HG03108 (cell line): ENCODE results near the gene GSTA1.
"Not testable (repeated sequence)": the region's sequence is repeated elsewhere in the genome, so short reads cannot be mapped to it uniquely, and the experiment has no call there.

ENCODE experiments used
- ATAC-seq: cut with Tn5 transposase; IDR thresholded peaks from one replicate; pipeline ENCODE4 v1.9.1; 2021; ENCODE audit warnings: moderate library complexity; ENCODE audit not compliant: unreplicated experiment

Gene GSTA1

GRCh38 chr6:52809777-52810176, 6.2 kb upstream of the GSTA1 start:
- not testable (repeated sequence) for ATAC-seq

- ATAC-seq = no peak
Measured at GRCh38 chr6:52808660-52809059, 5.0 kb upstream of the GSTA1 start.

GRCh38 chr6:52802806-52803205, 810 bp downstream of the GSTA1 start:
- ATAC-seq = no peak

GRCh38 chr6:52801188-52801841, 2.3 kb downstream of the GSTA1 start:
- ATAC-seq = no peak

- ATAC-seq = not testable (repeated sequence)
Measured at GRCh38 chr6:52799272-52799671, 4.3 kb downstream of the GSTA1 start.

GRCh38 chr6:52794366-52794765, 9.2 kb downstream of the GSTA1 start:
- ATAC-seq = not testable (repeated sequence)

- no peak for ATAC-seq
Measured at GRCh38 chr6:52790861-52791260, 12.8 kb downstream of the GSTA1 start.

GRCh38 chr6:52789658-52790057, 14.0 kb downstream of the GSTA1 start:
- ATAC-seq = not testable (repeated sequence)

- no peak for ATAC-seq
Measured at GRCh38 chr6:52788478-52788877, 15.1 kb downstream of the GSTA1 start.

GRCh38 chr6:52787917-52788316, 15.7 kb downstream of the GSTA1 start:
- no peak for ATAC-seq

- ATAC-seq = no peak
Measured at GRCh38 chr6:52786249-52786956, 17.2 kb downstream of the GSTA1 start.

- ATAC-seq = not testable (repeated sequence)
Measured at GRCh38 chr6:52782696-52783274, 20.8 kb downstream of the GSTA1 start.

- not testable (repeated sequence) for ATAC-seq
Measured at GRCh38 chr6:52782209-52782608, 21.4 kb downstream of the GSTA1 start.

GRCh38 chr6:52779237-52779636, 24.4 kb downstream of the GSTA1 start:
- ATAC-seq = no peak

- ATAC-seq = not testable (repeated sequence)
Measured at GRCh38 chr6:52776711-52777351, 26.8 kb downstream of the GSTA1 start.

GRCh38 chr6:52769399-52769798, 34.2 kb downstream of the GSTA1 start:
- not testable (repeated sequence) for ATAC-seq

- not testable (repeated sequence) for ATAC-seq
Measured at GRCh38 chr6:52767658-52768057, 36.0 kb downstream of the GSTA1 start.

GRCh38 chr6:52763322-52763916, 40.2 kb downstream of the GSTA1 start, which contains the start of gene GSTA2:
TSS of gene GSTA2 (minus strand) at chr6:52763475. CDS start at chr6:52757947, 5,528 bp downstream.
- not testable (repeated sequence) for ATAC-seq

GRCh38 chr6:52761673-52762491, 41.7 kb downstream of the GSTA1 start:
- ATAC-seq = not testable (repeated sequence)

- ATAC-seq = no peak
Measured at GRCh38 chr6:52760105-52760765, 43.4 kb downstream of the GSTA1 start.
